GM13977 (cell line): ENCODE results near the gene SHANK2.

Experiments used
- DNase-seq: peaks from one replicate; pipeline ENCODE4 v3.0.0; 2012; ENCODE audit warnings: low spot score
- CTCF ChIP-seq: IDR thresholded peaks from 2 replicates; pipeline ENCODE4 v1.5.1; 2012; ENCODE audit warnings: mild to moderate bottlenecking, control low read depth; ENCODE audit not compliant: insufficient read depth; ENCODE audit errors: extremely low read depth, missing control alignments
- in situ Hi-C: fragments of 300-500 bp; cut with MboI; formaldehyde crosslinking; loops from one replicate; pipeline ENCODE4 v1.12.0; 2022; ENCODE audit warnings: low sequenced_read_pairs, low pct_unique_long_range_greater_than_20kb, mixed read lengths, inconsistent platforms; ENCODE audit not compliant: unreplicated experiment

SHANK2 gene

GRCh38 chr11:71252269-71252769 lies at the start of gene SHANK2:
SHANK2 (minus strand) TSS chr11:71252577; CDS start chr11:71147326, 105,251 bp downstream.
- DNase-seq: no peak
- in situ Hi-C loops: no loop called here
- no peak for TF ChIP-seq CTCF

GRCh38 chr11:71301858-71302533 lies 49.6 kb upstream of the SHANK2 start:
- no peak for DNase-seq
- TF ChIP-seq CTCF: no peak
- in situ Hi-C loops: no loop called here

- in situ Hi-C loops: no loop called here
- DNase-seq: no peak
- TF ChIP-seq CTCF: no peak
These were observed 48.9 kb upstream of the SHANK2 start for GRCh38 chr11:71301046-71301857.

- no peak for DNase-seq
- TF ChIP-seq CTCF: no peak
- in situ Hi-C loops: no loop called here
These were observed 47.8 kb upstream of the SHANK2 start for GRCh38 chr11:71300187-71300586.

GRCh38 chr11:71298761-71299181 lies 46.4 kb upstream of the SHANK2 start:
- in situ Hi-C loops: no loop called here
- no peak for DNase-seq
- no peak for TF ChIP-seq CTCF

GRCh38 chr11:71298016-71298550 lies 45.7 kb upstream of the SHANK2 start:
- no peak for TF ChIP-seq CTCF
- DNase-seq: no peak
- in situ Hi-C loops: no loop called here
